Right renal cortex interstitium (tissue), 3 donors: ENCODE results near the gene PRPF19. TPM values are rescaled to one million over a fixed set of nuclear protein-coding genes. Genes with fewer than 3 reads are reported as not detected.

Experiments used
- DNase-seq, 3 donors: peaks; one replicate each; pipeline ENCODE4 v3.0.0-alpha.2; 2013; ENCODE audit warnings: low read depth in 3 of 3, low spot score in 2 of 3
- polyA plus RNA-seq, 3 donors: library from polyadenylated mRNA; unstranded; fragments of 120-200 nt; gene quantifications; one replicate each; pipeline ENCODE4 v1.2.1, GENCODE V29; 2013; ENCODE audit not compliant: insufficient read length in 3 of 3

Gene PRPF19
- polyA plus RNA-seq, 3 donors: 132 to 140 (median 138) TPM

DNA sequence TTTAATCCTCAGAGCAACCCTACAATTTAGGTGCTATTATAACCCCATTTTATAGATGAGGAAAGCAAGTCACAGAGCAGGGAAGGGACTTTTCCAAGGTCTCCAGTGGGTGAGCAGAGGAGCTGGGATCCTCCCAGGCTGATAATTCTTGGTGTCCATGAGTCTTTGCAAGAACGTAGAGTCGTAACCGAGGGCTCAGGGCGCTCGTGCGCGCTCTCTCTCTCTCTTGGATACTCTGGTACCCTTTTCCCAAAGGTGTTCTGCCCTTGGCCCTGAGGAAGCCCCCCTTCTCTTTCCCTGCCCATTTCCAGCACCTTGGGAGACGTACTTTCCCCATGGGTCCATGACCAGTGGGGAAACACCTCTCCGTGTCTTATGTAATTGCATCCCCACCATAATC lies 44.2 kb downstream of the PRPF19 start:
- no peak for DNase-seq

DNA sequence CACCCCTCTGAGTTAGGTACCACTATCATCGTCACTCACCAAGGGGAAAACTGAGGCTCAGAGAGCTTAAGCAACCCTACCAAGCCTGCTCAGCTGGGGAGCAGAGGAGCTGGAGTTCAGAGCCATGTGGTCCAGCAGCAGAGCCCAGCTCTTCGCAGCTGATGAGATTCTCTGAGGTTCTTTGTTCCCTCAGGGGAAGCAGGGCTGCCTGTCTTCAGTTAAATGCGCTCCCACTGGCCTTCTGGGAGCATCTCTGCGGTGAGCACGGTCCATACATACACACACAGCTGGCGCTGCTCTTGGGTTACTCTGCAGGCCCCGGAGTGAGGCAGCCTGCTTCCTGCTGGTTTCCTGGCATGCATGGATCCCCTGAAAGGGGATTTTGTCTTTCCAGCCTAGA lies 45.4 kb downstream of the PRPF19 start:
- DNase-seq: no peak

DNA sequence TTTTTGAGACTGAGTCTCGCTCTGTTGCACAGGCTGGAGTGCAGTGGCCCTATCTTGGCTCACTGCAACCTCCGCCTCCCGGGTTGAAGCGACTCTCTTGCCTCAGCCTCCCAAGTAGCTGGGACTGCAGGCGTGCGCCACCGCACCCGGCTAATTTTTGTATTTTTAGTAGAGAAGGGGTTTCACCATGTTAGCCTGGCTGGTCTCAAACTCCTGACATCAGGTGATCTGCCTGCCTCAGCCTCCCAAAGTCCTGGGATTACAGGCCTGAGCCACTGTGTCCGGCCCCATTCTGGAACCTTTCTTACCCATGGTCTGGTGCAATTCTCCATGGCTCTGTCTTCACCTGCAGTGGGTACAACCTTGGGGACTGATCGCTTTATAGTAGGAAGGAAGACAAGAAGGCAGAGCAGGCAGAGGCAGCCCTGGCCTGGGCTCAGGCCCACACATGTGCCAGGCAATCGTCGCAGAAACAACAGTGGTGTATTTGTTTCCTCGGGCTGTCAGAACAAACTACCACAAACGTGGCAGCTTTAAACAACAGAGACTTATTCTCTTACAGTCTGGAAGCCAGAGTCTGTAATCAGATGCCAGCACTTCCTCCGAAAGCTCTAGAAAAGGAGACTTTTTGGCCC lies 46.7 kb downstream of the PRPF19 start:
- DNase-seq: no peak

DNA sequence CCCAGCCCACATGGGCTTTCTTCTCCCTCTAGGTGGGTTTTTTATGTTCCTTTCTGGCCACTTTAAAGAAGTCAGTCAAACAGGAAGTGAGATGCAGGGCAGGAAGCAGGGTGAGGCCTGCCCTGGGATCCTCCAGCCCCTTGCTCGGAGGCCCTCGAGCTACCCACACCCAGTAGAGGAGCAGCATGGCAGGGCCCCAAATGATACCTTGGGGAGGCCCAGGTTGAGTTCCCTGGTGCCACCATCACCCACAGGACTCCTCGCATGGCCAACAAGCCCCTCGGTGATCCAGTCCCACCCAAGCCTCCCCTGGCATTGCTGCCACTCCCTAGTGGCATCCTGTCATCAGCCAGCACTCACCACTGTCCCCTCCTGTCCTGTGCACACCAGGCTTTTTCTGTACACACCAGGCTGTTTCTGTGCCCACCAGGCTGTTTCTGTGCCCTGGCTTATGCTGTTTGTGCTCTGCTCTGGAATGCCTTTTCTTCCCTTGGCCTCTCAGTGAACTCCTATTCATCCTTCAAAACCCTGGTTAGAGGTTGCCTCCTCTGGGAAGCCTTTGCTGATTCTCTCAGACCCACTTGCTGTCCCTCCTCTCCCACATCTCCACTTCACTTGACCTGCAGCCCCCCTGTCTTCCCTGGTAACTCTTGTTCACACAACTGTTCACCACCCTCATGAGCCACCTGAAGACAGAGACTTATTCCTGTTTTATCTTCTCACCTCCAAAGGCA lies 47.5 kb downstream of the PRPF19 start:
- no peak for DNase-seq

DNA sequence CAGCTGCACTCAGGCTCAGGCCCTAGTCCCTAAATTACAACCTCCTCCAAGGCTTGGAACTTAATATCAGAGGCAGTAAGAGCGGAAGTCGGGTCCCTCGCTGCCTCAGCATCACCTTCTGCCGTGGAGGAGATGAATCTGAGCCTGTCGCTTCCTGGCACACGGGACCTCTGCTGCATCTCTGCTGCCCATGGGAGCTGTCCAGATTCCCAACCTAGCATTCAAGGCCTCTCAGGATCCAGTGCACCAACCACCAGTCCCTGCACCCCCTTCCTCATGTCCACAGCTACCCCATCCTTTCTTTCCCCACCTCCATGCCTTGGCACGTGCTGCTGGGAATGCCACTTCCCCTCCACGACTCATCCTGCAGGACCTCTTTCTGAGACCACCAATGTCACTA lies 48.1 kb downstream of the PRPF19 start:
- DNase-seq: no peak

DNA sequence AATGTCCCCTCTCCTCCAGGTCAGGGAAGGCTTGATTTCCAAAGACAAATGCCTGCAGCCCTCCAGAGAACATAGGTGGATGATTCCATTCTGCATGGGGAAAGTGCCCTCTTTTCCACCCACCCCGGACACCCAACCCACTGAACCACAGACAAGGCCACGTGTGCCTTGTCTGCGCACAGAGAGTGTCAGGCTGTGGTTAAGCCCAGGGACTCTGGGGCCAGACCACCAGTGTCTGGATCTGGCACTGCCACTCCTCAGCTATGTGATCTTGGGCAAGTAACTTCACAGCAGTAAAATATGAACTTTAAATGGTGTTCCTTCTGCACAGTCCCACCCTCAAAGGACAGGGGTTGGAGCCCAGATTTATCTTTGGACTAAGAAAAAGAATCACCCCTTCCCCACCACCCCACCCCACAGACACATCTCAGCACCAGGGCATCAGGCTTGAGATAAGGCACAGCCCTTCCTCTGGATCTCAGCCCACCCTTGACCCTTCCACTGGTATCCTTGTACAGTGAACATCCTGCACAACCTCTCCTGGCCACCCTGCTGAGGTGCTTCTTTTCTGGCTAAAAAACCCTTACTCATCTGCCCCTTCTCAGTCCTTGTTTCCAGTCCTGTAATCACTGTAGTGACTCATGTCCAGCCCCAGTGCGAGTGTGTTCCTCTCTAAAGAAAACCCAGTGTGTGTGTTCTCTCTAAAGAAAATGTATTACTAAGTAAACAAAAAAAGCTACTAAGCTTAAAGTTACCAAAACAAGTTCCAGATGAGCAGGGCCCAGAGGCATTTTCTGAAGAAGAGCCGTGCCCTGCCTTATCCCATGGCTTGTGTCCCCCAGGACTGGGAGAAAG lies 48.8 kb downstream of the PRPF19 start:
- DNase-seq: no peak

DNA sequence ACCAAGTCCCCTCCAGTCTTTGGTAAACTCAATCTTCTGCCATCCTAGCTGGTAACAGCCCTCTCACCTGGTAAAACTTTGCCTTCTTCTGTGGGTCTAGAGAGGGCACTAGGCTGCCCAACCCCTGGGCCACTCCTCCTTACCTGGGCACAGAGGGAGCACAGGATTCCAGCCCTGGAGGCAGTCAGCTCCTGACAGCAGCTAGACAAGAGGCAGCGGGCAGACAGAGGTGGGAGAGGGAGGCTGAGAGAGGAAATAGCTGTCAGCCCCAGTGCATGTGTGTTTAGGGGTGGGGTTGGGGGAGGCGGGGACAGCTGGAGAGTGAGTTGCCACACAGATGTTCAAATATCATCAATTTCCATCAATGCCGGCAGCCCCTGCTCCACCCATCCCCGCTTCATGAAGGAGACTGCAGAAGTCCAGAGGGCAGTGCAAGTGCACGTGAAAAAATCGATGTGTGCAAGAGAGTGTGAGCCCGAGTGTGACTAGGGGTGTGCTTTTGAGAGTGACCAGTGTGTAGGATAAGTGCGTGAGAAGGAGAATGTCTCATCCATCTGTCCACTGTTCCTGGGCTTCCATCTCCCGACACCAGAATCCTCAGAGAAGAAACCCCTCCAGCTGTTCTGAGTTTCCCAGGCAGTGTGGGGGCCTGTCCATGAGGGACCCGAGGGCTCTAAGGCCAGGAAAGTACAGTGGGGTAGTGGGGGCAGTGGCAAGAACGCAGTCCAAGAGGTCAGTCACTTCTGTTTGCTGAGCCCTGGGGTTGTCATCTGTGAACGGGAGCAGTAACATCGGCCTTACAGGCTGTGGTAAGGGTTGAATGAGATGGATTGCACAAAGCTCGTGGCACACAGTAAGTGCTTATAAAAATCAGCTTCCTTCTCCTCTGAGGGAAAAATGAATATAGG lies 50.4 kb downstream of the PRPF19 start, which contains the start of gene PTGDR2:
Gene PTGDR2, minus strand, starts transcription at position 225 of the 908 bp plus-strand sequence. CDS start 2,228 bp downstream, outside the sequence.
- no peak for DNase-seq

DNA sequence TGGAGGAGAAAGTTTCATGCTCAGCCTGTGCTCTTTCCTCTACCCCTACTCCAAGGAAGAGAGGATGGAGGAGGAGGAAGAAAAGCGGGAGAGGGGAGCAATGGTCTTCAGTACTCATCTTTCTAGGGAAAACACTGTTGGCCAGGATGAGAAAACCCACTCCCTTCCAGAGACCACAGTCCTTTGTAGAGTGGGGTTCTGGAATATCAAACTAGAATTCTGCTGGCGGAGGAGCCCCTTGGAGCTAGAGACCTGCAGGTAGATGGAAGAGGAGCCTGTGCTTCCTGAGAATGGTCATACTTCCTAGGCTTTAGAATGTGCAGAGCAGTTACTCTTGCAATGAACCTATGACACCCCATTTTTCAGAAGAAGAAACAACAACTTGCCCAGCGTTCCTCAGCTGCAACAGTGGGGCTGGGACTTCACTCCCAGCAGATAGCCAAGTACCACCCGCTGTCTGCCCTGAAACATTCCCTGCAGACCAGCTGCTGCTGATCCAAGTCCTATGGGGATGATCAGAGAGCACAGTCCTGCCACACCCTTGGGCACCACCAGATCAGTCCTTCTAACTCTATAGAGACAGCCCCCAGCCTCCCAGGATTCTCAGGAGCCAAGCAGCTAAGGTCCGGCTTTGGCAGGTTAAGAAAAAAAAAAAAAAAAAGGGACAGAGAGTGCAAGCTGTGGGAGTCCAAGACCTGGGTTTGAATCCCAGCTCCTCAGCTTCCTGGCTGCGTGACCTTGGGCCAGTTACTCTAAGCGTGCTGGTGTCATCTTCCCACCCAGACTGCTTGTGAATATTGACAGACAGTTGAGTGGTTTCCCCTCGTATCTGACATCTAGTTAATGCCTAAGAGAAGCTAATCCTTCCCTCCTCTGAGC lies 51.3 kb downstream of the PRPF19 start:
- DNase-seq: no peak

DNA sequence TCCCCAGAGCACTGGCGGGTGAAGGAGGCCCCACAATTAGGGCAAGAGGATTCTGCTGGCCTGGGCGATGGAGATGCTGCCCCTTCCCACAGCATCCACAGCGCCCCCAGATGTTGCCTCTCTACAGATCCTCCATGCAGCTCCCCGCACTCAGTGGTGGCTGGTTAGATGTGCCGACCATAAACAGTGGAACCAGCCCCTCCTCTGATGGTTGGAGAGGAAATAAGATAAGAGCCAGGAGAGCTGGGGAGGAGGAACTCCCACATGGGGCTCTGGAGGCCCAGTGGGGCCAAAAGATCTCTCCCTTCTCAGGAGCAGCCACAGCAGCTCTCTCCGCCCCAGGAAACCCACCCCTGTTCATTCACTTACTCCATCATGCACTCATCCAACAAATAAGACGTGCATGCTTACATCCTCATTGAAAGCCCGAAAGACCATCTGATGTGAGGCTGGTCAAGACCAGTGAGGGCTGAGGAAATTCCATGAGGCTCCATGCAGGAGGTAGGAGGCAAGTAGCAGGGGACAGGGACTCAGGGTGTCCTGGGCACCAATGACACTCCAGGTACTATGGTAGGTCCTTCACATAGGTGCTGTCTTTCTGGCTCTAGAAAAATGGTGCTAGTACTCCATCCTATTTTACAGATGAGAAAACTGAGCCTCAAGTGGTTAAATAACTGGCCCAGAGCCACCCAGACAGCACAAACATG lies 52.1 kb downstream of the PRPF19 start:
- no peak for DNase-seq

DNA sequence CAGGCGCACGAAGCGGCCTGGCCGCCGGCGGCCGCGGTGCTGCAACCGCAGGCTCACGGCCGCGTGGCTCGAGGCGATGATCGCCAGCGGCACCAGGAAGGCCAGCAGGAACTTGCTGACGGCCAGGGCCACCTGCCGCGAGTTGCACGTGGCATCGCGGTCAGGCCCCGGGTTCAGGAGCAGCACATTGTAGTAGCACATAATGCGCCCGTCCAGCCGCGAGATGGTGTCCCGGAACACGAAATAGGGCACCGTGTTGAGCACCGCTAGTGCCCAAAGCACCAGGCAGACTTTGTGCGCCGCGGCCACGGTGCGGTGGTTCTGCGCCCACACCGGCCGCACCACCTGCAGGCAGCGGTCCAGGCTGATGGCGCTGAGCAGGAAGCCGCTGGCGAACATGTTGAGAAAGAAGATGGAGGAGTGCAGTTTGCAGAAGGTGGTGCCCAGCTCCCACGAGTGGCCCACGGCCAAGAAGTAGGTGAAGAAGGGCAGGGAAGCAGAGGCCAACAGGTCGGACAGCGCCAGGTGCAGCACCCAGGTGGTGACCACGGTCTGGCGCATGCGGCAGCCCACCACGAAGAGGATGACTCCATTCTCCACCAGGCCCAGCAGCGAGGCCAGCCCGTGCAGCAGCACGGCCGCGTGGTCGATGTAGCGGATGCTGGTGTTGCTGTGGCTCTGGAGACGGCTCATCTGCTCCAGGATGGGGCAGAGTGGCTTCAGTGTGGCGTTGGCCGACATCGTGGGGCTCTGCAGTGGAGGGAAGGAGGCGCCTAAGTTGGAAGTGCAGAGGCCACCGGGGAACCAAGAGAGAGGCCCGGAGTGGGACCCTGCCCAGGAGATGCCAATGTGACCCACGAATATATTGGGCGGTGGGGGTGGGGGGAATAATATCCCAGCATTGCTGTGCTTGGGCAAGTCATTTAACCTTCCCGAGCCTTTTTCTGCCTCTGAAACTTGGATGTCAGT lies 53.1 kb downstream of the PRPF19 start:
- no peak for DNase-seq

DNA sequence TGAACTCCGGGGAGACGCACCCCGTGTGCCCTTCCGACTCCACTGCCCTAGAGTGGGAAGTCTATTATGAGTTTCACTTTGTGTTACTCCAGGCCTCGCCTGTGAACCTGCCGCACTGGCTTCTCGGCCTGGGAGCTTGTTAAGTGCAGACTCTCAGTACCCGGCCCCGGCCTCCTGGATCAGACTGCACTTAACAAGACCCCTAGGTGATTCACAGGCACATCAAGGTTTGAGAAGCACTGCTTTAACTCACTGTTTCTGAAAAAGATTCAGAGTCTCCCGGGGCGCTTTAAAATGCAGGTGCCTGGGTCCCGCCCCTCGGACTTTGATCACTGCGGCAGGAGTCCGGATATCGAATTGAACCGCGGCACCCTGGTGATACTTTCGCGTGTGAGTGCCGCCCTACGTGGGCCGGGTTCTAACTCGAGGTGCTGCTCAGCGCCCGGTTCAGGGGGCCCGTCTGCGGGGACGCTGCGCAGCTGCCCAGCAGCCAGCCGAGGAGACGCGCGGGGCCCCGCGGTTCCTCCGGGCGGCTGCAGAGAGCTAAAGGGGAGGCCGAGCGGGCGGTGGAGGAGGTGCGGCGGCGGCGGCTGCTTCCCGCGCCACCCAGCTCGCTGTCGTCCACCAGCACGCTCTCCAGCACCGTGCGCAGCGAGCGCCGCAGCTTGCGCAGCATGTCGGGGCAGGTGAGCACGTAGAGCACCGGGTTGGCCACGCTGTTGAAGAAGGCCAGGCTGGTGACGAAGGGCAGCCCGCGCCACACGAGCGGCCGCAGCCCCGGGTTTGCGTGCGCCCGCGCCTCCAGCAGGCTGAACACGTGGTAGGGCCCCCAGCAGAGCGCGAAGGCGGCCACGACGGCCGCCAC lies 54.0 kb downstream of the PRPF19 start:
- DNase-seq: no peak

DNA sequence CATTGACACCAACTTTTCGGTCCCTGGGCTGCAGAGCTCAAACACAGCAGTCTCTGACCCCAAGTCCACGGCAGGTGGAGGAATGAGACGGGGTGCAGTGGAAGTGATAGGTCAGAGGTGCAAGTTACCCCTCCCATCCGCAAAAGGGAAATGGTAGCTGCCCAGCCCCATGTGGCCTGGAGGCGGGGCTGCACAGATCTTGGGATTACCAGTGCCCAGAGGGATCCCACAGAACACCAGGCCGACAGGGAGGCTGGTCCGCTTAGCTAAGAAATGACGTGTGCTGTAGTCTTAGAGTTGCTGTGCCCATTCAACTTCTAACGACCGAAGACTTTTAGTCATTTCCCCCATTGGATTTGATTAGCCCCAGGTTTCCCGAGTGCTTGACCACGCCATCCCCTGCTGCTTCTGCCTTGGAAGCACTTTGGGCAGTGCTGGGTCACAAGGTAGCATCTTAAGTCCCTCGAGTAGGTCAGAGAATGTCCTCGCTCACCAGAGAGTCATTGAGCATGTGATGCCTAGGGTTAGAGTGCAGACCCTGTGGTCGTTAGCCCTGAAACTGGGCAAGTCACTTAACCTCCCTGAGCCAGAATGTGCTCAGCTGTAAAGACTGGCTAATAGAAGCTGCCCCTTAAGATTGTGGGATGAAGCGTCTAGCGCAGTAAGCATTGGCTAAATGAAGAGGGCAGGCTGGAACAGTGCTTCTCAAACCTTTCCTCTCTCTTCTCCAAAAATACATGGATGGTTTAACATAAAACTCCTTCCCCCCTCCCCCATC lies 54.9 kb downstream of the PRPF19 start:
- no peak for DNase-seq

DNA sequence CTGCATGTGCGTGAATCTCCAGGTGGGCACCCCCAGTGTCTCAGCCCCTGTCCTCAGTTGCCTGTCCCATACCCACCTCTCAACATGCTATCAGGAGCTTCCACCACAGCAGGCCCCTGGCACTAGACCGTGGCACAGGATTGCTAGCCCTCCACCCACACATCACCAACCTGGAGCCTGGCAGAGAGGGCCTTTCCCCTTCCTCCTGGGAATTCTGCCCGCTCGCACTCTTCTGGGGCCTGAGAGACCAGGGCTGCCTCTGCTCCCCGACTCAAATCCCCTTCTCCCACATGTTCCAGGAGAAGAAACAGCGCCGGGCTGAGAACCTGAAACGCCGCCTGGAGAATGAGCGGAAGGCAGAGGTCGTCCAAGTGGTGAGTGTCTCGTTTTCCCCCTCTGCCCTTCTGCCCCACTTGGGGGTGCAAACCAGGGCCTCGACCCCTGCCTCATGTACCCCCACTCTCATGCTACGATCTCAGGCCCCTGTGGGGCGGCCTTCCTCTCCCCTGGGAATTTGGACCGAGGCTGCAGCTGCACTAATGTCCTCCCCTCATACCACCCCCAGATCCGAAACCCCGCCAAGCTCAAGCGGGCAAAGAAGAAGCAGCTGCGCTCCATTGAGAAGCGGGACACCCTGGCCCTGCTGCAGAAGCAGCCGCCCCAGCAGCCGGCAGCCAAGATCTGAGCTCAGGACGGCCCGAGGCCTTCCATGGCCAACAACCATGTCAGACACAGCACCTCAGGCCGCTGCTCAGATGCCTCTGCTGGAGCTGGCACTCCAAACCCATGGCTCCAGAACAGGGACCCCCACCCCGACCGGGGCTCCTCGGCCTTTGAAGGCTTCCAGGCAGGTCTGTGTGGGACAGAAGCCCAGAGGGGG lies 56.5 kb downstream of the PRPF19 start:
- DNase-seq: no peak

DNA sequence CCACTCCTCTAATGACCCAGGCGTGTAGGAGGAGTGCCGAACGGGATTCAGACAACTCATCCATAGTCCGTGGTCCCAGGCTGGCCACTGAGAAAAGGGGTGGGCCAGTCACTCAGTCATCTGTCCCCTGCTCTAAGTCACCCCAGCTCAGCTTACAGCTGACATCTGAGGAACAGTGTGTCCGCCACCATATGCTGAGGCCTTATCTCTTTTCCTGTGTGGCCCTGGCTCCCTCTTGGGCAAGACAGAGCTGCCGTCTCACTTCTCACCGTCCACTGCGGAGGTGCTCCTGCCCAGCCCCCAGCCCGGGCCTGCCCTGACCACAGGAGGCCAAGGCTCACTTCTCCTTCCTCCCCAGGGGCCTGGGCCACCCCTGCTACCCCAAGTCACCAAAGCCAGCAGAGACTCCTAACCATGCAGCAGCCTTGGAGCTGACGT lies 57.7 kb downstream of the PRPF19 start:
- DNase-seq: no peak

DNA sequence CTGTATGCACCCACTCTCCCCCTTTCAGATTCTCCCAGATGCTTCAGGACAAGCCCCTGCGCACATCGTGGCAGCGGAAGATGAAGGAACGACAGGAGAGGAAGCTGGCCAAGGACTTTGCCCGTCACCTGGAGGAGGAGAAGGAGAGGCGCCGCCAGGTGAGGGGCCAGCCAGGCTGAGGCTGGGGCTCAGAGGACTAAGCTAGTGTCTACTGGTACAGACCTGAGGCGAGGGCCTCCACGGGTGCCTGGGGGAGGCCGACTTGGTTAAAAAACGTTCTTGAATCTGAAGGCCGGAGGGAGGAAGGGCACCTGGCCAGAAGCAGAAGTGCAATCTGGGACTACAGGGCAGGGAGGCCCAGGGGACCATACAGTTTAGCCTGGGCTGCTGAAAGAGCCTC lies 58.5 kb downstream of the PRPF19 start:
- no peak for DNase-seq
